ENCODE data around the gene EPB41L3.

The EPB41L3 gene

GRCh38 chr18:5510135-5510846 is 33.5 kb downstream of the EPB41L3 start:
- no peak overlapping the region for H2BK120ac ChIP-seq (ENCODE audit: low read depth, low read length)
- no peaks in the 10 kb centered on the region for H3K27me3 ChIP-seq (ENCODE audit: control insufficient read depth in 3 of 3, insufficient read depth in 3 of 3, low read depth in 1 of 3, low read length in 3 of 3)
- no peak overlapping the region for H2BK12ac ChIP-seq (ENCODE audit: low read length)
- no peak overlapping the region for H3K4me3 ChIP-seq (ENCODE audit: low read length in 2 of 2)
- H2BK5ac ChIP-seq (ENCODE audit: low read length): no peak overlapping the region
- H2BK15ac ChIP-seq (ENCODE audit: low read length): no peak overlapping the region
- H2AK5ac ChIP-seq (ENCODE audit: low read depth, low read length): no peak overlapping the region
- H3K4ac ChIP-seq (ENCODE audit: low read length): no peak overlapping the region
- H4K8ac ChIP-seq (ENCODE audit: low read depth, low read length): no peak overlapping the region
- no peaks in the 10 kb centered on the region for H3K79me1 ChIP-seq (ENCODE audit: low read depth, low read length)
- no peak overlapping the region for H3K18ac ChIP-seq (ENCODE audit: low read length)
- no peak for DNase-seq (ENCODE audit: low spot score)
- no peak overlapping the region for H3K27ac ChIP-seq (replicated peaks; ENCODE audit: low read length)
- no peaks in the 10 kb centered on the region for H3K9me3 ChIP-seq (replicated peaks in 1 of 2; ENCODE audit: control insufficient read depth in 2 of 2, insufficient read depth in 1 of 2, low read depth in 1 of 2, low read length in 2 of 2)
- H3K36me3 ChIP-seq (replicated peaks in 1 of 2; ENCODE audit: control insufficient read depth in 2 of 2, insufficient read depth in 2 of 2, low read length in 2 of 2): no peaks in the 10 kb centered on the region
- H3K4me1 ChIP-seq (ENCODE audit: control insufficient read depth in 2 of 2, insufficient read depth in 1 of 2, low read depth in 1 of 2, low read length in 2 of 2): peaks cover 0 to 1% of the 10 kb centered on the region in 2 donors
- H3K9ac ChIP-seq (ENCODE audit: low read depth, low read length, poor library complexity): no peak overlapping the region
- H3K4me2 ChIP-seq (ENCODE audit: insufficient read depth, low read length, poor library complexity, severe bottlenecking): no peak overlapping the region
- H4K91ac ChIP-seq (ENCODE audit: low read depth, low read length, poor library complexity): no peak overlapping the region
- H3K14ac ChIP-seq (ENCODE audit: low read length): no peak overlapping the region
- H2AFZ ChIP-seq (ENCODE audit: low read length): no peak overlapping the region
- WGBS, 2 donors (ENCODE audit: extremely low coverage in 2 of 2, insufficient read length in 2 of 2, insufficient replicate concordance in 1 of 2): no CpG with 5 or more reads among the region's 7 CpGs
- H3K23ac ChIP-seq (ENCODE audit: low read depth, low read length, poor library complexity): no peak overlapping the region

DNA sequence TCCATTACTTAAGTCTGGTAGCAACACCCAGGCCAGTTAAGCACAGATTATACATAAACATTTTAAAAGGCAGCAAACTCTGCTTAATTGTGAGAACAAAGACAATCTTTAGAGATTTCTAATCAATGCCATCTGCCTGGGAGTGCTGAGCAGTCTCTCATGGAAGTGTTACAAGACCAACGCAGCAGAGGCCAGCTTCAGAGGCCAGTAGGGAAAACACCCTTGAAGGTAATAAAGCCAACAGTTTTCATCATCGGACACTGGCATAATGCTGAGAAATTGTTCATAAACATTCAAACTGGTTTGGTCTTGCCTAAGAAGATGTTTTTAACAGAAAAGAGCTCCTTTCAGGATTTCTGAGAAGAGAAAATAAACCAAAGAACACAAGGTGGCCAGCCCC is 35.0 kb downstream of the EPB41L3 start:
- H3K4me3 ChIP-seq (ENCODE audit: low read length in 2 of 2): no peak overlapping the region
- H4K8ac ChIP-seq (ENCODE audit: low read depth, low read length): no peak overlapping the region
- no peak overlapping the region for H4K91ac ChIP-seq (ENCODE audit: low read depth, low read length, poor library complexity)

DNA sequence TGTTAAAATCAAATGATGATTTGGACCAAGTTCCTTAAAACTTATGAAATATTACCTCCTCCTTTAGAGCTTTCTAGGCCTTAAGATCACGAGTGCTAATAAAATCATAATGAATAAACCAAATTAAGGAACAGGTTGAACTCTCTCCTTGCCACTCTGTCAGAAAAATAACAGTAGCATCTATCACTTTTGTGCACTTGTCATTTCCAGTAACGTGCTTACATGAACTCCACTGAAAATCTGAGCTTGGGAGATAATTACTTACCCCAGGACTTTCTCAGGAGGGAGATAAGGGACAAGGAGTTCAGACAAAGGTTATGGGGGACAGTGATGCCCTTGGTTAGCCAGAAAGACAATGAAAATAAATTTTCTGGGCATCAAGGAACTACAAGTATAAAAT is 36.0 kb downstream of the EPB41L3 start:
- no peak overlapping the region for H3K9ac ChIP-seq (ENCODE audit: low read depth, low read length, poor library complexity)

More for the DNA sequence above, 35.0 kb downstream of the EPB41L3 start:
- WGBS, 2 donors (ENCODE audit: extremely low coverage in 2 of 2, insufficient read length in 2 of 2, insufficient replicate concordance in 1 of 2): no CpG with 5 or more reads among the region's 2 CpGs
- Histone ChIP-seq H3K14ac (ENCODE audit: low read length) (no peak overlapping the region), H3K4ac (ENCODE audit: low read length) (no peak overlapping the region), H2BK15ac (ENCODE audit: low read length) (no peak overlapping the region), H2BK120ac (ENCODE audit: low read depth, low read length) (no peak overlapping the region), H2AFZ (ENCODE audit: low read length) (no peak overlapping the region), H3K4me2 (ENCODE audit: insufficient read depth, low read length, poor library complexity, severe bottlenecking) (no peak overlapping the region), H3K23ac (ENCODE audit: low read depth, low read length, poor library complexity) (no peak overlapping the region), H3K79me1 (ENCODE audit: low read depth, low read length) (no peaks in the 10 kb centered on the region), H3K4me1 (ENCODE audit: control insufficient read depth in 2 of 2, insufficient read depth in 1 of 2, low read depth in 1 of 2, low read length in 2 of 2) (peaks cover 1 to 2% of the 10 kb centered on the region in 2 donors), H3K36me3 (replicated peaks in 1 of 2; ENCODE audit: control insufficient read depth in 2 of 2, insufficient read depth in 2 of 2, low read length in 2 of 2) (no peaks in the 10 kb centered on the region), H2BK5ac (ENCODE audit: low read length) (no peak overlapping the region), H3K27ac (replicated peaks; ENCODE audit: low read length) (no peak overlapping the region), H2BK12ac (ENCODE audit: low read length) (no peak overlapping the region), H3K9me3 (replicated peaks in 1 of 2; ENCODE audit: control insufficient read depth in 2 of 2, insufficient read depth in 1 of 2, low read depth in 1 of 2, low read length in 2 of 2) (no peaks in the 10 kb centered on the region), H3K9ac (ENCODE audit: low read depth, low read length, poor library complexity) (no peak overlapping the region), H3K27me3 (ENCODE audit: control insufficient read depth in 3 of 3, insufficient read depth in 3 of 3, low read depth in 1 of 3, low read length in 3 of 3) (no peaks in the 10 kb centered on the region), H2AK5ac (ENCODE audit: low read depth, low read length) (no peak overlapping the region), H3K18ac (ENCODE audit: low read length) (no peak overlapping the region)
- no peak for DNase-seq (ENCODE audit: low spot score)

GRCh38 chr18:5506174-5506573 is 37.6 kb downstream of the EPB41L3 start:
- no peak overlapping the region for H3K27ac ChIP-seq (replicated peaks; ENCODE audit: low read length)
- H2BK15ac ChIP-seq (ENCODE audit: low read length): no peak overlapping the region
- no CpG with 5 or more reads among the region's 8 CpGs for WGBS, 2 donors (ENCODE audit: extremely low coverage in 2 of 2, insufficient read length in 2 of 2, insufficient replicate concordance in 1 of 2)
- no peak overlapping the region for H3K4me2 ChIP-seq (ENCODE audit: insufficient read depth, low read length, poor library complexity, severe bottlenecking)
- no peak overlapping the region for H3K4me3 ChIP-seq (ENCODE audit: low read length in 2 of 2)
- no peak overlapping the region for H2AK5ac ChIP-seq (ENCODE audit: low read depth, low read length)
- H3K9ac ChIP-seq (ENCODE audit: low read depth, low read length, poor library complexity): no peak overlapping the region
- no peak overlapping the region for H4K91ac ChIP-seq (ENCODE audit: low read depth, low read length, poor library complexity)
- H3K9me3 ChIP-seq (replicated peaks in 1 of 2; ENCODE audit: control insufficient read depth in 2 of 2, insufficient read depth in 1 of 2, low read depth in 1 of 2, low read length in 2 of 2): no peaks in the 10 kb centered on the region
- H2BK5ac ChIP-seq (ENCODE audit: low read length): no peak overlapping the region
- no peaks in the 10 kb centered on the region for H3K27me3 ChIP-seq (ENCODE audit: control insufficient read depth in 3 of 3, insufficient read depth in 3 of 3, low read depth in 1 of 3, low read length in 3 of 3)
- H3K36me3 ChIP-seq (replicated peaks in 1 of 2; ENCODE audit: control insufficient read depth in 2 of 2, insufficient read depth in 2 of 2, low read length in 2 of 2): no peaks in the 10 kb centered on the region
- H3K4me1 ChIP-seq (ENCODE audit: control insufficient read depth in 2 of 2, insufficient read depth in 1 of 2, low read depth in 1 of 2, low read length in 2 of 2): peaks cover 1 to 2% of the 10 kb centered on the region in 2 donors
- H2AFZ ChIP-seq (ENCODE audit: low read length): no peak overlapping the region
- DNase-seq (ENCODE audit: low spot score): no peak
- no peak overlapping the region for H2BK120ac ChIP-seq (ENCODE audit: low read depth, low read length)
- no peak overlapping the region for H3K4ac ChIP-seq (ENCODE audit: low read length)
- no peak overlapping the region for H4K8ac ChIP-seq (ENCODE audit: low read depth, low read length)
- no peak overlapping the region for H3K18ac ChIP-seq (ENCODE audit: low read length)
- no peak overlapping the region for H3K14ac ChIP-seq (ENCODE audit: low read length)
- H3K23ac ChIP-seq (ENCODE audit: low read depth, low read length, poor library complexity): no peak overlapping the region
- no peaks in the 10 kb centered on the region for H3K79me1 ChIP-seq (ENCODE audit: low read depth, low read length)
- no peak overlapping the region for H2BK12ac ChIP-seq (ENCODE audit: low read length)

More for the DNA sequence above, 36.0 kb downstream of the EPB41L3 start:
- H3K36me3 ChIP-seq (replicated peaks in 1 of 2; ENCODE audit: control insufficient read depth in 2 of 2, insufficient read depth in 2 of 2, low read length in 2 of 2): no peaks in the 10 kb centered on the region
- H3K23ac ChIP-seq (ENCODE audit: low read depth, low read length, poor library complexity): no peak overlapping the region
- no peak overlapping the region for H4K91ac ChIP-seq (ENCODE audit: low read depth, low read length, poor library complexity)
- no peaks in the 10 kb centered on the region for H3K79me1 ChIP-seq (ENCODE audit: low read depth, low read length)
- H2AK5ac ChIP-seq (ENCODE audit: low read depth, low read length): no peak overlapping the region
- H3K14ac ChIP-seq (ENCODE audit: low read length): no peak overlapping the region
- H3K4me2 ChIP-seq (ENCODE audit: insufficient read depth, low read length, poor library complexity, severe bottlenecking): no peak overlapping the region
- no peak overlapping the region for H3K27ac ChIP-seq (replicated peaks; ENCODE audit: low read length)
- DNase-seq (ENCODE audit: low spot score): no peak
- H3K4ac ChIP-seq (ENCODE audit: low read length): no peak overlapping the region
- H2BK12ac ChIP-seq (ENCODE audit: low read length): no peak overlapping the region
- no peaks in the 10 kb centered on the region for H3K9me3 ChIP-seq (replicated peaks in 1 of 2; ENCODE audit: control insufficient read depth in 2 of 2, insufficient read depth in 1 of 2, low read depth in 1 of 2, low read length in 2 of 2)
- H3K4me1 ChIP-seq (ENCODE audit: control insufficient read depth in 2 of 2, insufficient read depth in 1 of 2, low read depth in 1 of 2, low read length in 2 of 2): peaks cover 1 to 2% of the 10 kb centered on the region in 2 donors
- no peak overlapping the region for H2BK120ac ChIP-seq (ENCODE audit: low read depth, low read length)
- H3K18ac ChIP-seq (ENCODE audit: low read length): no peak overlapping the region
- H2BK15ac ChIP-seq (ENCODE audit: low read length): no peak overlapping the region
- no peak overlapping the region for H2AFZ ChIP-seq (ENCODE audit: low read length)
- WGBS, 2 donors (ENCODE audit: extremely low coverage in 2 of 2, insufficient read length in 2 of 2, insufficient replicate concordance in 1 of 2): no CpG with 5 or more reads among the region's 2 CpGs
- H3K4me3 ChIP-seq (ENCODE audit: low read length in 2 of 2): no peak overlapping the region
- H2BK5ac ChIP-seq (ENCODE audit: low read length): no peak overlapping the region
- H3K27me3 ChIP-seq (ENCODE audit: control insufficient read depth in 3 of 3, insufficient read depth in 3 of 3, low read depth in 1 of 3, low read length in 3 of 3): no peaks in the 10 kb centered on the region
- no peak overlapping the region for H4K8ac ChIP-seq (ENCODE audit: low read depth, low read length)
